ENCODE results near the gene OR4D9. TPM values are rescaled to one million over a fixed set of nuclear protein-coding genes. Genes with fewer than 3 reads are reported as not detected.

Gene OR4D9
- polyA plus RNA-seq, 1 donor = not detected

DNA sequence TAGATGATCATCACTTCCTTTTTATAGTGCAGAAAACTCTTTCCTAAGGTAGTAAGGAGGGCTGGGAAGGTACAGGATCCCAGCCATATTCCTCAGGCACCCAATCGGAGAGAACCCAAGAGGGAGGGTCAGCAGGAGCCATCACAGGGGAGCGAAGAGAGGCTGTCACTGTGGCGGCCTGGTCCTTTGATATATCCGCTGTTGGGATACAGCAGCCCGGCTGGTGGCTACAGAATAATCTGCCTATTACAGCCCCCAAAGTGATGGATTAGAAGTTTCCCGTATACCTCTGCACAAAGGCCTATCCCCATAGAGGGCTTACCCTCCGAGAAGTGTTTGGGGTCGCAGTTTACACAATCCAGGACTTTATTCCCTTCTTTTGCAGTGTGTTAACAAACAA, 48.5 kb downstream of the OR4D9 start:
- Histone ChIP-seq H3K4me1 (ENCODE audit: control insufficient read depth, insufficient read depth, low read length) (peaks cover 14% of the 10 kb centered on the region), H3K4me3 (ENCODE audit: low read length) (peak overlapping the region; percentile 92), H3K9me3 (ENCODE audit: control insufficient read depth, low read depth, low read length) (no peaks in the 10 kb centered on the region), H3K27me3 (ENCODE audit: control insufficient read depth, insufficient read depth, low read length) (peaks cover 2% of the 10 kb centered on the region), H3K27ac (ENCODE audit: low read length) (no peak overlapping the region), H3K36me3 (ENCODE audit: control insufficient read depth, insufficient read depth, low read length) (no peaks in the 10 kb centered on the region)
- WGBS (ENCODE audit: insufficient coverage, low lambda C conversion rate) = no CpG with 5 or more reads among the region's 8 CpGs
- no peak for DNase-seq

DNA sequence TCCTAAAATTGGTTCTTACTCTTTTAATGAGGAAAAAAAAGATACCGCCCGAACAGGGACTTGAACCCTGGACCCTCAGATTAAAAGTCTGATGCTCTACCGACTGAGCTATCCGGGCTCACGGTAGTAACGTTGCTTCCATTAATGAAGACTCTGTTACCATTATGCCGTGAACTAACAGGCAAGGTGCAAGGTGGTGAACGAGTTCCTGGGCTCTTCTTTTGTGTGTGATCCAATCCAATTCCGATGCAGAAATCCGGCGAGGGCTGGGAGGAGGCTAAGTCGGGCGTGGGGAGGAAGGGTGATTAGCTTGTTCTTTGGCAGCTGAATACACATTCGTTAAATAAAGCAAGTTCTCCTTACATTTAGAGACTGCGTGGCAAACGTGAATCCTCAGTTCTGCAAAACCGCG, 49.0 kb downstream of the OR4D9 start:
- Histone ChIP-seq H3K27me3 (ENCODE audit: control insufficient read depth, insufficient read depth, low read length) (peaks cover 2% of the 10 kb centered on the region), H3K9me3 (ENCODE audit: control insufficient read depth, low read depth, low read length) (no peaks in the 10 kb centered on the region), H3K36me3 (ENCODE audit: control insufficient read depth, insufficient read depth, low read length) (no peaks in the 10 kb centered on the region), H3K27ac (ENCODE audit: low read length) (peak overlapping the region; percentile 76), H3K4me3 (ENCODE audit: low read length) (peak overlapping the region; percentile 92), H3K4me1 (ENCODE audit: control insufficient read depth, insufficient read depth, low read length) (peaks cover 14% of the 10 kb centered on the region)
- no CpG with 5 or more reads among the region's 18 CpGs for WGBS (ENCODE audit: insufficient coverage, low lambda C conversion rate)
- DNase-seq = peak; percentile 76 to 82

DNA sequence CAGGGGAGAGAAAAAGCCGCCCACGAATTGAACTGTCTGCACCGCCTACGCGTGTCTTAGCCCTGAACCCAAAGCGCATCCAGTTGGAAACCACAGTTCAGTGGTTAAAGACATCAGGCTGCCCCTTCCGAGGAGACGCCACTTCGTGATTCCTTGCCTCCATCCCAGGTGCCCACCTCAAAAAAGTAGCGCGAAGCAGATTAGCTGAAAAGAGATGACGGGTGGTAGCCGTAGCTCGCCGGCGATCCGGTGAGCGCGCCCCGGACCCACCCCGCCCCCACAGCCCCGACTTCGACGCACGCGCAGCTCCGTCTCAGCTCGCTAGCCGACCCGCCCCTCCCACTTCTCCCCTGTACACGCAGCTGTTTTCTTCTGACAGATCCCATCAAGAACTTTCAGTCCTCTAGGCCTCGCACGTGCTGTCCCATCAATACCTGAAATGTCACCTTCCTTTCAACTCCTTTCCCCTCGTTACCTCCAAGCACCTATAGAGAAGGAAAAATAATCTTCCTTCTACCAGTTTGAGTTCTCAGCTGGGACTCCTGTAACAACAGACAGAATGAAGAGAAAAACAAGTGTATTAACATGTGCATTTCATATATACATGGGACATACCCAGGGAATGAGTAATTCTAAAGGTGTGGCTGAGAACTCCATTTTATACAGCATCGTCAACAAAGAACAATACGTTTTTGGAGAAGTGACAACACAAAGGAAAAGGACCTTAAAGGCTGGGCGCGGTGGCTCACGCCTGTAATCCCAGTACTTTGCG, 49.5 kb downstream of the OR4D9 start:
- peaks cover 2% of the 10 kb centered on the region for H3K27me3 ChIP-seq (ENCODE audit: control insufficient read depth, insufficient read depth, low read length)
- peaks cover 14% of the 10 kb centered on the region for H3K4me1 ChIP-seq (ENCODE audit: control insufficient read depth, insufficient read depth, low read length)
- no CpG with 5 or more reads among the region's 40 CpGs for WGBS (ENCODE audit: insufficient coverage, low lambda C conversion rate)
- H3K4me3 ChIP-seq (ENCODE audit: low read length) = peak overlapping the region; percentile 92
- no peaks in the 10 kb centered on the region for H3K36me3 ChIP-seq (ENCODE audit: control insufficient read depth, insufficient read depth, low read length)
- peak overlapping the region; percentile 76 for H3K27ac ChIP-seq (ENCODE audit: low read length)
- no peaks in the 10 kb centered on the region for H3K9me3 ChIP-seq (ENCODE audit: control insufficient read depth, low read depth, low read length)
- peak; percentile 82 to 88 for DNase-seq

DNA sequence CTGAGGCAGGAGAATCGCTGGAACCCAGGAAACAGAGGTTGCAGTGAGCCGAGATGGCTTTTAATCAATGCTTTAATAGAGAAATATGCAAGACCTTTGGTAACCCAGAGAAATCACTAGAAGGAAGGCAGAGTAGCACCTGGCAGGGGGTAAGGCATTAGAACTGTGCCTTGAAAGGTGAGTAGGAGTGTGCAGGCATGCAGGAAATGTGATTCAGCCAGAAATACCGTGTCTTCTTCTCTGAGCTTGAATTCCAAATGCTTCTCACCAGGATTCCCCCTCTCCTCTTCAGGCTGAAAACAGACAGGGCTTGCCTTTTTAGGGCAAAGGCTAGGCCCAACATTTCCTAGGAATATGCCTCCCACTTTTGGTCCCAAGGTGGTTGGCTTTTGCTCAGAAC, 51.0 kb downstream of the OR4D9 start:
- no peak overlapping the region for H3K27ac ChIP-seq (ENCODE audit: low read length)
- 69% methylated on average over 2 of the region's 3 CpGs for WGBS (ENCODE audit: insufficient coverage, low lambda C conversion rate)
- peaks cover 14% of the 10 kb centered on the region for H3K4me1 ChIP-seq (ENCODE audit: control insufficient read depth, insufficient read depth, low read length)
- no peaks in the 10 kb centered on the region for H3K36me3 ChIP-seq (ENCODE audit: control insufficient read depth, insufficient read depth, low read length)
- no peak for DNase-seq
- no peak overlapping the region for H3K4me3 ChIP-seq (ENCODE audit: low read length)
- no peaks in the 10 kb centered on the region for H3K9me3 ChIP-seq (ENCODE audit: control insufficient read depth, low read depth, low read length)
- peaks cover 2% of the 10 kb centered on the region for H3K27me3 ChIP-seq (ENCODE audit: control insufficient read depth, insufficient read depth, low read length)

Other genes with a start within 250 kb of the OR4D9 start
- gene OR5AN1, start 152.6 kb upstream of the OR4D9 start, polyA plus RNA-seq = not detected
- gene OR5A2, start 85.1 kb upstream of the OR4D9 start, polyA plus RNA-seq = not detected
- under 0.01 TPM for gene OR5A1, start 75.1 kb upstream of the OR4D9 start, polyA plus RNA-seq
- not detected for gene OR4D6, start 54.6 kb upstream of the OR4D9 start, polyA plus RNA-seq
- not detected for gene OR4D10, start 38.2 kb upstream of the OR4D9 start, polyA plus RNA-seq
- gene OR4D11, start 8.0 kb upstream of the OR4D9 start, polyA plus RNA-seq = not detected
- gene OSBP, start 104.2 kb downstream of the OR4D9 start, polyA plus RNA-seq = 45.0 TPM
- 38.0 TPM for gene PATL1, start 157.5 kb downstream of the OR4D9 start, polyA plus RNA-seq
- not detected for gene OR10V1, start 202.3 kb downstream of the OR4D9 start, polyA plus RNA-seq
- gene STX3, start 243.8 kb downstream of the OR4D9 start, polyA plus RNA-seq = 89.2 TPM